SJCRH30 (cell line): Measurements from ENCODE around the gene XPO5. TPM values are rescaled to one million over a fixed set of nuclear protein-coding genes. Genes with fewer than 3 reads are reported as not detected.
"Not testable (repeated sequence)": the region's sequence is repeated elsewhere in the genome, so short reads cannot be mapped to it uniquely, and the experiment has no call there.

ENCODE experiments used
- DNase-seq, 2 experiments: peaks; one replicate each; pipeline ENCODE4 v3.0.0-alpha.2; 2015 to 2020
- H3K27ac ChIP-seq: fragments of 250-450 bp; sonication (Bioruptor Pico); 2 replicates; pipeline ENCODE4 v1.5.1; 2020; ENCODE audit warnings: mild to moderate bottlenecking, moderate library complexity
- H3K27me3 ChIP-seq: fragments of 250-450 bp; sonication (Bioruptor Pico); 2 replicates; pipeline ENCODE4 v1.5.1; 2020; ENCODE audit warnings: mild to moderate bottlenecking, moderate library complexity
- H3K36me3 ChIP-seq: fragments of 250-450 bp; sonication (Bioruptor Pico); 2 replicates; pipeline ENCODE4 v1.5.1; 2020; ENCODE audit warnings: mild to moderate bottlenecking, moderate library complexity
- H3K4me1 ChIP-seq: fragments of 250-450 bp; sonication (Bioruptor Pico); 2 replicates; pipeline ENCODE4 v1.5.1; 2020; ENCODE audit warnings: mild to moderate bottlenecking, moderate library complexity
- H3K4me3 ChIP-seq: fragments of 250-450 bp; sonication (Bioruptor Pico); 2 replicates; pipeline ENCODE4 v1.5.1; 2020; ENCODE audit warnings: mild to moderate bottlenecking, moderate library complexity
- H3K9me3 ChIP-seq: fragments of 250-450 bp; sonication (Bioruptor Pico); replicated peaks from 2 replicates; pipeline ENCODE4 v1.5.1; 2020; ENCODE audit warnings: mild to moderate bottlenecking, moderate library complexity
- total RNA-seq: library from RNA; depleted of rRNA; stranded (reverse); fragments of >200 nt; shearing (Covaris generic); gene quantifications from 2 replicates; pipeline ENCODE4 v1.2.3, GENCODE V29; 2014

XPO5 gene
- total RNA-seq, 1 experiment from 2014 or later, result 88.6 TPM

GRCh38 chr6:43608310-43608763 lies 32.5 kb upstream of the XPO5 start:
- Histone ChIP-seq H3K36me3 (peaks cover 28% of the 10 kb centered on the region), H3K4me1 (no peaks in the 10 kb centered on the region), H3K4me3 (no peak overlapping the region), H3K27ac (no peak overlapping the region), H3K9me3 (no peaks in the 10 kb centered on the region), H3K27me3 (no peaks in the 10 kb centered on the region)
- DNase-seq, result peak; percentile 70 to 89

DNA sequence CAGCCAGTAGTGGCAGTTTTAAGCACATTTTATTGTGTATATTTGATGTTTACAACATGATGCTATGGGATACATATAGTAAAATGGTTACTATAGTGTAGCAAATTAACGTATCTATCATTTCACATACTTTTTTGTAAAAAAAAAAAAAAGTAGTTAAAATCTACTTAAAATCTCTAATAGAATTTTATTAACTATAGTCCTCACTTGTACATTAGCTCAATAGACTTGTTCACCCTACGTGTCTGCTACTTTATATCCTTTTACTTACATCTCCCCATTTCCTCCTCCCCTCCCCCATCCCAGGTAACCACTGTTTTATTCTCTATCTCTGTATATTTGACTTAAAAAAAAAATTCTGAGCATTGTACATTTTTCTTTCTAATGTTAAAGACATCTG lies 30.2 kb upstream of the XPO5 start:
- Histone ChIP-seq H3K36me3 (peaks cover 25% of the 10 kb centered on the region), H3K4me3 (no peak overlapping the region), H3K9me3 (no peaks in the 10 kb centered on the region), H3K4me1 (no peaks in the 10 kb centered on the region), H3K27ac (no peak overlapping the region), H3K27me3 (no peaks in the 10 kb centered on the region)
- DNase-seq, result no peak

DNA sequence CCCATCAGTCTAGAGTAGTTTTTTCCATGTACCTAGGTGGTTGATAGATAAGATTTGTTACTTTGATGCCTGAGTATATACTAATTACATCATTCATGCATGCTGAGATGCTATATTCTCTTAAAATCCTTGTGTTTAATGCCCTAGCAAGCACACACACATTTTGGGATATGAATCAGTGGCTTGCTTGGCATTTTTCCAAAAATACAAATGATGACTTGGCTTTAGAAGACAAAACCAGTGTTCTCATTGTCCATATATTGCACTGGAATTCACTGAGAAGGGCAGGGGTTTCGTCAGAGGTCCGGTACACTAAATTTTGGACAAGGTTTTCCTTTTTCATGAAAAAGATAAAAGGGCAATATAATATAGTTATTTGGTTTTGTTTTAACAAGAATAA lies 28.3 kb upstream of the XPO5 start:
- H3K4me1 ChIP-seq, result no peaks in the 10 kb centered on the region

DNA sequence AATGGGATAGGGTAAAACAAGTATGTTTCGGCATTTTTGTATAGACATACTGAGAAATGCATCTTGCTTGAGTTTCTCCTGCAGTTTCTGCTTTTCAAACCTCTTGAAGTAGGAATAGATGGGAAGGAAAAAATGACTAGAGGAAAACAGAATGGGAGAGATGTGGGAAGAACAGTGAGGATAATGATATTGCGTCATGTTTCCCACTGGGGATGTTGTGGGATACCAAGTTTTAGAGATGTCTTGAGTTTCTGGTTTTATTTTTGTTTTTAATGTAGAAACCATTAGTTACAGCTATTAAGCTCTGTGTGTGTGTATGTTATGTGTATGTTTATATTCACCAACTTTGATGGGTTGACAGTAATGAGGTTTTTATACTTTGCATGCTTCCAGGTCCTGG lies 24.8 kb upstream of the XPO5 start:
- H3K9me3 ChIP-seq, result no peaks in the 10 kb centered on the region
- no peak overlapping the region for H3K27ac ChIP-seq
- H3K4me1 ChIP-seq, result no peaks in the 10 kb centered on the region
- no peak for DNase-seq
- peaks cover 24% of the 10 kb centered on the region for H3K36me3 ChIP-seq
- no peaks in the 10 kb centered on the region for H3K27me3 ChIP-seq
- H3K4me3 ChIP-seq, result no peak overlapping the region

More for the DNA sequence above, 28.3 kb upstream of the XPO5 start:
- Histone ChIP-seq H3K4me3 (no peak overlapping the region), H3K27me3 (no peaks in the 10 kb centered on the region), H3K9me3 (no peaks in the 10 kb centered on the region), H3K27ac (no peak overlapping the region), H3K36me3 (peaks cover 23% of the 10 kb centered on the region)
- DNase-seq, result no peak

- DNase-seq, result no peak
- H3K4me1 ChIP-seq, result no peaks in the 10 kb centered on the region
- H3K27ac ChIP-seq, result no peak overlapping the region
- H3K36me3 ChIP-seq, result peaks cover 21% of the 10 kb centered on the region
- H3K27me3 ChIP-seq, result no peaks in the 10 kb centered on the region
- H3K4me3 ChIP-seq, result no peak overlapping the region
- no peaks in the 10 kb centered on the region for H3K9me3 ChIP-seq
Measured at GRCh38 chr6:43593938-43594337, 18.1 kb upstream of the XPO5 start.

- H3K36me3 ChIP-seq, result peaks cover 23% of the 10 kb centered on the region
- DNase-seq, H3K4me3 ChIP-seq, H3K27ac ChIP-seq, H3K4me1 ChIP-seq, H3K27me3 ChIP-seq, H3K9me3 ChIP-seq: not testable (repeated sequence)
Measured at GRCh38 chr6:43589564-43589963, 13.7 kb upstream of the XPO5 start.

DNA sequence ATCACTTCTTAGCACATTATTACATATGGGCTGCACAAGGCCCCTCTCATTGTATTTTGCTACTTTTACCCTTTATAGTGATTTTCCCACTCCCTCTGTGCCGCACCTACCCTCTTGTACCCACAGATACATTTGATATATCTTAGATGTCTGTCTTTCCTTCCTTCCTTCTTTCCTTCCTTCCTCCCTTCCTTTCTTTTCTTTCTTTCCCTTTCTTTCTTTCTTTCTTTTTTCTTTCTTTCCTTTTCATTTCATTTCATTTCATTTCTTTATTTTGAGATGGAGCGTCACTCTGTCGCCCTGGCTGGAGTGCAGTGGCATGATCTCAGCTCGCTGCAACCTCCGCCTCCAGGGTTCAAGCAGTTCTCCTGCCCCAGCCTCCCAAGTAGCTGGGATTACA lies 12.4 kb upstream of the XPO5 start:
- Histone ChIP-seq H3K27me3 (no peaks in the 10 kb centered on the region), H3K36me3 (peaks cover 26% of the 10 kb centered on the region), H3K9me3 (no peaks in the 10 kb centered on the region), H3K27ac (no peak overlapping the region), H3K4me3 (no peak overlapping the region), H3K4me1 (no peaks in the 10 kb centered on the region)
- DNase-seq, result no peak

- H3K27ac ChIP-seq, result no peak overlapping the region
- H3K4me1 ChIP-seq, result no peaks in the 10 kb centered on the region
- no peak for DNase-seq
- peaks cover 21% of the 10 kb centered on the region for H3K36me3 ChIP-seq
- no peaks in the 10 kb centered on the region for H3K27me3 ChIP-seq
- H3K9me3 ChIP-seq, result no peaks in the 10 kb centered on the region
- H3K4me3 ChIP-seq, result no peak overlapping the region
Measured at GRCh38 chr6:43584892-43585570, 9.2 kb upstream of the XPO5 start.

- Histone ChIP-seq H3K36me3 (peaks cover 16% of the 10 kb centered on the region), H3K9me3 (no peaks in the 10 kb centered on the region), H3K4me3 (no peak overlapping the region), H3K4me1 (no peaks in the 10 kb centered on the region), H3K27me3 (no peaks in the 10 kb centered on the region), H3K27ac (no peak overlapping the region)
- no peak for DNase-seq
Measured at GRCh38 chr6:43582911-43583310, 7.1 kb upstream of the XPO5 start.

DNA sequence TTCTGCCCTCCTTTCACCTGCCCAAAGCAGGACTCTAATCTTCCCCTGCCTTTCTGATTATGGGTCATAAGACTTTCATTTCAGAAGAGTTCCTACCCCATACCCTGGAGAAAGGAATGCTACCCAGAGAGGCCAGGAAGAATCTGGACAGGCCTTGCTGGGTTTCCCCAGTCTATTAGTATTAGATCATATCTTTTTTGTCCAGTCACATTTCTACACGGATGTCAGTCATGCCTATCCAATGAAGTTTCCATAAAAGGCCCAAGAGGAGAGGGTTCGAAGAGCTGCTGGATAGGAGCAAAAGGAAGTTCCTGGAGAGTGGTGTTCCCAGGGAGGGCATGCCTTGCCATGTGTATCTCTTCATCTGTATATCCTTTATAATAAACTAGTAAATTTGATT lies 3.3 kb upstream of the XPO5 start:
- Histone ChIP-seq H3K36me3 (peaks cover 7% of the 10 kb centered on the region), H3K9me3 (no peaks in the 10 kb centered on the region), H3K27me3 (no peaks in the 10 kb centered on the region), H3K27ac (no peak overlapping the region), H3K4me1 (no peaks in the 10 kb centered on the region), H3K4me3 (no peak overlapping the region)
- DNase-seq, result no peak

DNA sequence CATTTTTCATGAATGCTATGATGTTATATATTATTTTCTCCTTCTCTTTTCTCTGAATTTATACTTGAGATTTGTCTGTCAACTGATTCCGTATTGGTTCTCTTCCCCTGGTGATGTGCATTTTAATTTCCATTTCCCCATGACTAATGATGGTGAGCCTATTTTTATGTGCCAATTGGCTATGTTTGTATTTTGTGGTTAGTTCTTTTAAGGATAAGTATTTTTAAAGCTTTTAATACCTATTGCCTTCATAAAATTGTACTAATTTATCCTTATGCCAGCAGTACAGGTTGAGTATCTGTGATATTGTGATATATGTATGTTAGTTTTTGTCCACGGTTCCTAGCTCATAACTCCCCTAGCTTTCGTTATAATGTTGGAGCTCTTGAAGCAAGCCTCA lies 2.9 kb upstream of the XPO5 start:
- Histone ChIP-seq H3K4me3 (no peak overlapping the region), H3K9me3 (no peaks in the 10 kb centered on the region), H3K27ac (no peak overlapping the region), H3K4me1 (no peaks in the 10 kb centered on the region), H3K27me3 (no peaks in the 10 kb centered on the region), H3K36me3 (peaks cover 7% of the 10 kb centered on the region)
- no peak for DNase-seq

DNA sequence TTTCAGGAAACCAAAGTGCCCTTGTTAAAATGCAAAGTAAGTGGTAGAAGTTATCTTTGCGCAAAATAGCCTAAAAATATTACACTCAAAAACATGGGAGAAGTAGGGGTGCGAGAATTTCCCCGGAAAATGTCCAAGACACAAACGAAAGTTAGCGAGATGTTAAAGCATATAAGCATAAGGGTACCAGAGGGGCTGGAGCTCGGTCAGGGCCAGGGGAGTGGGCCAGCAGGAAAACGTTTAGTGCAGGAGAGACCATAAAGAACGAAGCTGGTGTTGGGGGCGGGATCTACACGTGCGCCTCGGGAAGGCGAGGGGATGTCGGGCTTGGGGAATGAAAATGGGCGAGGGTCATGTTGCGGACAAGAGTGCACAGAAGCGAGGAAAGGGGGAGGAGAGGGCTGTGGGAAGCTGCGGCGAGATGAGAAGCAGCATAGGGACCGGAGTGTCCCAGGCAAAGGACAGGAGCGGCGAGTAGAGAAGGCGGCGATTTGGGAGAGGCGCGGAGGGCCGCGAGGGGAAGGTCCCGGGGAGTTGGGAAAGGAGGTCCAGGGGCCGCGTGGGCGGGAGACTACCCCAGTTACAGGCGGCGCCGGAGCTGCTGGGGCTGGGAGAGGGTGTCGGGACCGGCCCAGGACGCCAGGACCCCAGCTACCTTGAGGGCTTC lies 600 bp downstream of the XPO5 start:
- H3K27me3 ChIP-seq, result no peaks in the 10 kb centered on the region
- H3K36me3 ChIP-seq, result peaks cover 29% of the 10 kb centered on the region
- no peaks in the 10 kb centered on the region for H3K9me3 ChIP-seq
- DNase-seq, result peak; percentile 51 to 63
- no peaks in the 10 kb centered on the region for H3K4me1 ChIP-seq
- peak overlapping the region; percentile 56 for H3K27ac ChIP-seq
- peak overlapping the region; percentile 96 for H3K4me3 ChIP-seq

DNA sequence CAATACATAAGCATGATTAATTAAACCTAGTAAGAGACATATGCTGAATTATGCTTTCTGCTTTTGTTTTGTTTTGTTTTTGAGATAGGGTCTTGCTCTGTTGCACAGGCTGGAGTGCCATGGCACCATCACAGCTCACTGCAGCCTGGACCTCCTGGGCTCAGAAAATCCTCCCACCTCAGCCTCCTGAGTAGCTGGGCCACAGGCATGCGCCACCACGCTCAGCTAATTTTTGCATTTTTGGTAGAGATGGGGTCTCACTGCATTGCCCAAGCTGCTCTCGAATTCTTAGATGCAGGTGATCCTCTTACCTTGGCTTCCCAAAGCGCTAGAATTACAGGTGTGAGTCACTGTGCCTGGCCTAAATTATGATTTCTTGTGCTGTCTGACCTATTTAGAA lies 3.8 kb downstream of the XPO5 start:
- Histone ChIP-seq H3K27ac (no peak overlapping the region), H3K27me3 (no peaks in the 10 kb centered on the region), H3K36me3 (peaks cover 48% of the 10 kb centered on the region), H3K4me1 (no peaks in the 10 kb centered on the region), H3K9me3 (no peaks in the 10 kb centered on the region), H3K4me3 (no peak overlapping the region)
- DNase-seq, result no peak

GRCh38 chr6:43570876-43571441 lies 4.9 kb downstream of the XPO5 start:
- Histone ChIP-seq H3K27me3 (no peaks in the 10 kb centered on the region), H3K4me1 (no peaks in the 10 kb centered on the region), H3K4me3 (no peak overlapping the region), H3K9me3 (no peaks in the 10 kb centered on the region), H3K27ac (no peak overlapping the region), H3K36me3 (peaks cover 57% of the 10 kb centered on the region)
- no peak for DNase-seq

DNA sequence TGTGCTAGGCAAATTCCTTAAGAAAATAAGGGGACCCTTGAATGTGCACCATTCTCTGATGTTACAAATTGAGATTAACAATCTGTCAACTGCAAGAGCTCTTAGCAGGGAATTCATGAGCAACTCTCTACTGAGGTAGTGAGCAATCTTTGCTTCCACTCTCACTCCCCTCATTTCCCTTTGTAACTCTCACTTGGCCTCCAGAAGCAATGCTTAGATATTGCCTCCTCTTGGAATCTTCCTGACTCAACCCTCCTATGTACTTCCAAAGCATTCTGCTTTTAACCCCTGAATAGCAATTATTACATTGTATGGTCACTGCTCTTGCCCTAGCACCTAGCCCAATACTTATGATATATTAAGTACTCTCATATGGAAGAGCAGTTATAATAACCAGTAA lies 16.5 kb downstream of the XPO5 start:
- no peaks in the 10 kb centered on the region for H3K4me1 ChIP-seq
- no peak overlapping the region for H3K4me3 ChIP-seq
- no peaks in the 10 kb centered on the region for H3K9me3 ChIP-seq
- H3K27me3 ChIP-seq, result no peaks in the 10 kb centered on the region
- peaks cover 83% of the 10 kb centered on the region for H3K36me3 ChIP-seq
- DNase-seq, result no peak
- H3K27ac ChIP-seq, result no peak overlapping the region
